DOHH2 (cell line): Measurements from ENCODE around the gene DNAH7.

Experiments used
- EZH2phosphoT487 ChIP-seq: fragments of 200-600 bp; sonication (generic); IDR thresholded peaks from 2 replicates; pipeline ENCODE4 v1.6.1; 2017; ENCODE audit warnings: borderline replicate concordance, mild to moderate bottlenecking, antibody characterized with exemption, low read length, moderate library complexity, mixed read lengths
- TF ChIP-seq, protein P1 (sequence below): fragments of 200-600 bp; sonication (generic); IDR thresholded peaks from one replicate; pipeline ENCODE4 v1.5.1; 2014; ENCODE audit warnings: antibody characterized with exemption, mild to moderate bottlenecking, low read depth, low read length; ENCODE audit not compliant: poor library complexity, severe bottlenecking

DNA sequence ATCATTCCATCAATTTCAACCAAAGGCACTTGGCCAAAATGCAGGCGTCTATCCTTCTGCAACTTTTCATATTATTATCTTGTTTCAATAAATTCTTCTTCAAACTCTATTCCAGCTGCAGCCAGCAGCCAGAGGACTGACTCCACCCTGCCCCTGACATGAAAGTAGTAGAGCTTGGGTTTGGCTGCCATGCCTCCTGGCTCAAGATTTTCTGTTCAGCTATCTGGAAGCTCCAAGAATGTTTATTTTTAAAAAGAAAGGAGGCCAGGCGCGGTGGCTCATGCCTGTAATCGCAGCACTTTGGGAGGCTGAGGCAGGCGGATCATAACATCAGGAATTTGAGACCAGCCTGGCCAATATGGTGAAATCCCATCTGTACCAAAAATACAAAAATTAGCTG is 4.9 kb downstream of the DNAH7 start:
- TF ChIP-seq, protein P1, sequence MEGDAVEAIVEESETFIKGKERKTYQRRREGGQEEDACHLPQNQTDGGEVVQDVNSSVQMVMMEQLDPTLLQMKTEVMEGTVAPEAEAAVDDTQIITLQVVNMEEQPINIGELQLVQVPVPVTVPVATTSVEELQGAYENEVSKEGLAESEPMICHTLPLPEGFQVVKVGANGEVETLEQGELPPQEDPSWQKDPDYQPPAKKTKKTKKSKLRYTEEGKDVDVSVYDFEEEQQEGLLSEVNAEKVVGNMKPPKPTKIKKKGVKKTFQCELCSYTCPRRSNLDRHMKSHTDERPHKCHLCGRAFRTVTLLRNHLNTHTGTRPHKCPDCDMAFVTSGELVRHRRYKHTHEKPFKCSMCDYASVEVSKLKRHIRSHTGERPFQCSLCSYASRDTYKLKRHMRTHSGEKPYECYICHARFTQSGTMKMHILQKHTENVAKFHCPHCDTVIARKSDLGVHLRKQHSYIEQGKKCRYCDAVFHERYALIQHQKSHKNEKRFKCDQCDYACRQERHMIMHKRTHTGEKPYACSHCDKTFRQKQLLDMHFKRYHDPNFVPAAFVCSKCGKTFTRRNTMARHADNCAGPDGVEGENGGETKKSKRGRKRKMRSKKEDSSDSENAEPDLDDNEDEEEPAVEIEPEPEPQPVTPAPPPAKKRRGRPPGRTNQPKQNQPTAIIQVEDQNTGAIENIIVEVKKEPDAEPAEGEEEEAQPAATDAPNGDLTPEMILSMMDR, result no peak
- TF ChIP-seq EZH2phosphoT487, result no peak
